NT2/D1 (cell line): ENCODE data around the gene PLCB1.

ENCODE experiments used
- SUZ12 ChIP-seq: IDR thresholded peaks from 2 replicates; pipeline ENCODE4 v1.6.1; 2011; ENCODE audit not compliant: insufficient read length, insufficient read depth; ENCODE audit errors: extremely low read depth
- YY1 ChIP-seq: IDR thresholded peaks from 2 replicates; pipeline ENCODE4 v1.6.1; 2011; ENCODE audit not compliant: insufficient read length, insufficient read depth
- ZNF274 ChIP-seq: IDR thresholded peaks from 2 replicates; pipeline ENCODE4 v1.6.1; 2011; ENCODE audit warnings: mild to moderate bottlenecking, low read depth, low read length

DNA sequence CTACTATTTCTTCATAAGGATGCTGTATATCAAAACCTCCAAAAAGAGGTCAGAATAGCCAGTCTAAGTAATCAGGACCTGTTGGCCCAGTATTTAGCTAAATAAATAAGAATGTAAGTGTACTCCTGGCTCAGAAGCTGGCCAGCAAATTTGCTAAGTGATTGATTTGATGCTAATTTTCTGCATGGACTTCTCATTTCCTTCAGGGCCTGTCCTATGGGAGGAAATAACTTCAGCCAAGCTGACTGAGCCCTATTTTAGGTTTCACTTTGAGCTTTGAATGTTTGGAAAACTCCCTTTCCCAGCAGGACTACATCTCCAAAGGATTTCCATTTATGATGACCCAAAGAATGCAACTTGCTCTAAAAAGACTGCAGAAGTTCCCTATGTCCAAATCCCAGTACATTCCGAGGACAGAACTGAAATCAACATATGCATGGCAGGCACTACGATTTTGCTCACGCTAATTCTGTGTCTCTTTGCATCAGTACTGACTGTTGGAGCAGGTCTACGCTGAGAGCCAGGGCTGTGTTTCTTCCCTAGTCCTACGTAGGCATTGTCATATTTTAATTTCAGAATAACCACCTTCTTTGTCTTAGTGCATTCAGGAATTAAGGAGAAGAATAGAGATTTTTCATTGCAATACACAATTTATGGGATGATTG, 495.4 kb downstream of the PLCB1 start:
- TF ChIP-seq YY1, result no peak
- TF ChIP-seq ZNF274, result no peak
- TF ChIP-seq SUZ12, result no peak
